Right atrium auricular region (tissue), 2 donors: ENCODE data around the gene ANKDD1B. TPM values are rescaled to one million over a fixed set of nuclear protein-coding genes. Genes with fewer than 3 reads are reported as not detected.

Experiments used
- DNase-seq: peaks from one replicate; pipeline ENCODE4 v3.0.0-alpha.2; 2019; ENCODE audit warnings: low spot score
- H3K27ac ChIP-seq, 2 donors: fragments of 200-600 bp; sonication (generic); 1 replicate in 1 of 2; 2 replicates in 1 of 2; pipeline ENCODE4 v1.5.1; 2016 to 2019
- H3K27me3 ChIP-seq, 2 donors: fragments of 200-600 bp; sonication (generic); one replicate each; pipeline versions ENCODE4 v1.5.1 to v1.6.0; 2017 to 2019
- H3K36me3 ChIP-seq: fragments of 200-600 bp; sonication (generic); one replicate; pipeline ENCODE4 v1.5.1; 2016
- H3K4me1 ChIP-seq, 2 donors: fragments of 200-600 bp; sonication (generic); one replicate each; pipeline versions ENCODE4 v1.5.1 to v1.6.0; 2017 to 2019
- H3K4me3 ChIP-seq, 2 donors: fragments of 200-600 bp; sonication (generic); 1 replicate in 1 of 2; 2 replicates in 1 of 2; pipeline ENCODE4 v1.5.1; 2017 to 2019; ENCODE audit warnings: mild to moderate bottlenecking in 1 of 2, moderate library complexity in 1 of 2
- H3K9me3 ChIP-seq, 2 donors: fragments of 200-600 bp; sonication (generic); one replicate each; pipeline ENCODE4 v1.5.1; 2019
- total RNA-seq, 2 donors: library from RNA; depleted of rRNA; stranded (reverse); fragments of >200 nt; gene quantifications; one replicate each; pipeline ENCODE4 v1.1.0, GENCODE V29; 2016
- TF ChIP-seq, protein P1 (sequence below), 2 donors: fragments of 200-600 bp; sonication (generic); IDR thresholded peaks; one replicate each; pipeline ENCODE4 v1.5.1; 2019; ENCODE audit warnings: antibody characterized with exemption in 2 of 2

Gene ANKDD1B
- total RNA-seq, 2 donors from 2014 or later, result not detected

DNA sequence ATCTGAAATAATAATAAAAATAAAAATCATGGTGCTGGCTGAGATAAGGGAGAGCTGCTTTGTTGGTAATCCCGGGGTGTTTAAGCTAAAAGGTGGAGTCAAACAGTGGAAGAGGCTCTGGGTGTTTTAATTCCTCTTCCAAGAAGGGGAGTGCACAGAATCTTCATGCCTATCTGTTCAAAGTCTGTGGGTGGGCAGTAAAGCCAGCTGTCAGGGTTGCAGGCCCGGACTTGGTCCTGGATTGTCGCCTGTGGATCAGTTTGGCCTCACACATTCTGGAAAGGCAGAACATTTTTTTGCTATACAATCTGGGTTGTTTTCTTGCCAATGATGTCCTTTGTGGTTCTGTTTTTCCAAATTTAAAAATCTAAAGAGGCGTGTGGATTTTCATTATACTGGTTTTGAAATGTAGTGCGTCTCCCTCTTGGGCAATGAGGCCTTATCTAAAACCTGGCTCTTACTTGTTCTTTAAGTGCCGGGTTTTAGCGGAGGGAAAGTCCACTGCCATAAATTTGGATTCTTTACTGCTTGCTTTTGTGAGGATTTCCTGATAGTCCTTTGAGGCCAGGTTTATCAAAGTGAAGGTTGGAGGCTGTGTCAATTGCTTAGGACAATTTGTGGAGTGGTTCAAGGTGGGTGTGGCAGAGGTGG is 5.8 kb downstream of the ANKDD1B start:
- no peak overlapping the region for H3K27ac ChIP-seq
- no peak for DNase-seq
- H3K9me3 ChIP-seq, result no peaks in the 10 kb centered on the region
- TF ChIP-seq, protein P1, sequence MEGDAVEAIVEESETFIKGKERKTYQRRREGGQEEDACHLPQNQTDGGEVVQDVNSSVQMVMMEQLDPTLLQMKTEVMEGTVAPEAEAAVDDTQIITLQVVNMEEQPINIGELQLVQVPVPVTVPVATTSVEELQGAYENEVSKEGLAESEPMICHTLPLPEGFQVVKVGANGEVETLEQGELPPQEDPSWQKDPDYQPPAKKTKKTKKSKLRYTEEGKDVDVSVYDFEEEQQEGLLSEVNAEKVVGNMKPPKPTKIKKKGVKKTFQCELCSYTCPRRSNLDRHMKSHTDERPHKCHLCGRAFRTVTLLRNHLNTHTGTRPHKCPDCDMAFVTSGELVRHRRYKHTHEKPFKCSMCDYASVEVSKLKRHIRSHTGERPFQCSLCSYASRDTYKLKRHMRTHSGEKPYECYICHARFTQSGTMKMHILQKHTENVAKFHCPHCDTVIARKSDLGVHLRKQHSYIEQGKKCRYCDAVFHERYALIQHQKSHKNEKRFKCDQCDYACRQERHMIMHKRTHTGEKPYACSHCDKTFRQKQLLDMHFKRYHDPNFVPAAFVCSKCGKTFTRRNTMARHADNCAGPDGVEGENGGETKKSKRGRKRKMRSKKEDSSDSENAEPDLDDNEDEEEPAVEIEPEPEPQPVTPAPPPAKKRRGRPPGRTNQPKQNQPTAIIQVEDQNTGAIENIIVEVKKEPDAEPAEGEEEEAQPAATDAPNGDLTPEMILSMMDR (IDR thresholded peaks at IDR 0.05), result no peak
- H3K4me3 ChIP-seq, result no peak overlapping the region
- H3K36me3 ChIP-seq, result no peaks in the 10 kb centered on the region
- no peaks in the 10 kb centered on the region for H3K27me3 ChIP-seq
- H3K4me1 ChIP-seq, result no peaks in the 10 kb centered on the region

DNA sequence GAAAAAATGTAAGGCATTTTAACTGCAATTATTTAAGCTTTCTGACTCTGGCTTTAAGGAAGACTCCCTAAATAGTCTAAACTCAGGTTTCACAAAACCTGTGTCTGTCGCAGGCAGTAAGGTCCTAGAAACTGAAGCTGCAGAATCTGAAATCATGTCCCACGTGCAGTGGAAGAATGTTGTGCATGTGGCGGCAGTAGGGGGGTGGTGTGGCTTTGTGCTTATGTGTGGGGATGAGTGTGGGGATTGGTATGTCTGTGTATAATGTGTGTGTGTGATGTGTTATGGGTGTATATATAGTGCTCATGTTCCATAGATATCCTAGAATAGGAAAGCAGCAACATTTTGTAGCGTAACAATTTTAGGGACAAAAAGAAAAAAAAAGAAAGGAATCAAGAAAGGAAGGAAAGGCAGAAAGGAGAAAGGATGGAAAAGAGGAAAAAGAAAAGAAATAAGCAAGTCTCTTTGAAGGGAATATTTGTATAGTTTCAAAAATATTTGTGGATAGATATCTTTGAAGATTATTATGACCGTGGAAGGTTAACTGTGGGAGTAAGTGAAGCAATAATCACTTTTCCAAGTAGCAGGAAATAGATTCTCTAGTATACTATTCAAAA is 6.6 kb downstream of the ANKDD1B start:
- Histone ChIP-seq H3K36me3 (no peaks in the 10 kb centered on the region), H3K4me1 (no peaks in the 10 kb centered on the region), H3K9me3 (no peaks in the 10 kb centered on the region), H3K27ac (no peak overlapping the region), H3K4me3 (no peak overlapping the region), H3K27me3 (no peaks in the 10 kb centered on the region)
- DNase-seq, result no peak
- TF ChIP-seq, protein P1 (IDR thresholded peaks at IDR 0.05), result no peak

DNA sequence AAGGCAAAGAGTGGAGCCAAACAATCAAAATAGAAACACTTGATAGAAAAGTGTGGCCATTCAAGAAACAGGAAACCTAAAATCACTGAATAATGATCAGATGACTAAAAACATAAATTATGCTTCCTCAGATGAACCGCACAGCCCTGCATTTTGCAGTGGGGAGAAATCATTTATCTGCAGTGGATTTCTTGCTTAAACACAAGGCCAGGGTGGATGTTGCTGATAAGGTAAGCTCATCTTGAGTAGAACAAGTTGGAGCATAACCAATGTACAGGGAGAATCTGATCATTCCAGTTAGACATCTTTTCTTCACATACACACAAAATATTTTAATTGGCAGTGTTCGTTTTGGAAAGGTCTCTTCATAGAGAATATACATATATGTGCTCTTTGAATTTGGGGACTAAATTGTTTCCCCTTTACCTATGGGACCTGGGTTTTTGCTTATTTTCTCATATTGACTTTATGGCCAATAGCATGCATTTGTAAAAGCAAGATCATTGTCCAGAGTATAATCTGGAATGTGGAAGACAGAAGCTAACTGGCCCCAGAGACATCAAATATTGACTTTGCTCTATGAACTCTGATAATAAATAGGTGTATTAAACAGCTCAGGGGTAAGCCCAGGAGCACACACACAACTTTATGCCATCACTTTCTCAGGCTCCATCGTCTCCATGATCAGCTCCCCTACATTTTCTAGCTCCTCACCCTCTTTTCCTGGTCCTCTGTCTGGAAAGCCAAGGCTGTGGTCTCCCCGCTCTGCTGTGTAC is 9.1 kb downstream of the ANKDD1B start:
- no peaks in the 10 kb centered on the region for H3K36me3 ChIP-seq
- no peak overlapping the region for H3K4me3 ChIP-seq
- no peak for DNase-seq
- H3K27me3 ChIP-seq, result no peaks in the 10 kb centered on the region
- H3K4me1 ChIP-seq, result no peaks in the 10 kb centered on the region
- H3K27ac ChIP-seq, result no peak overlapping the region
- TF ChIP-seq, protein P1 (IDR thresholded peaks at IDR 0.05), result no peak
- no peaks in the 10 kb centered on the region for H3K9me3 ChIP-seq

DNA sequence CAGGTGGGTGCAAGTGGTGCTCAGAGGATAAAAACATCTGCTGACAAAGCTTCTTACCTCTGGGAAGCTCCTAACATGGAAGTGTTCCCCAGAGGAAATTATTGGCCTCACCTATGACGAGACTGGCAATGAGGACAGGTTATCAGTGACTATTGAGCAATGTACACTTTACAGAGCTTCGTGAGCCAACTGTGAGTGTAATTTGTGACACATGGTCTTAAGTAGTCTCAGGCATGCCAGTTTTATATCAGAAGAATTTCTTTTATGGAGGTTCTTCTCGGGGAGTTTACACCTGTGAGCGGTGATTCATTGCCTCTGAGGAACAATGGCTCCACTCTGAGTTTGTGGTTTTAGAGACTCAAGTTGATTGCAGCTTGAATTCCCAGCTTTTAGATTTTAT is 11.3 kb downstream of the ANKDD1B start:
- Histone ChIP-seq H3K36me3 (no peaks in the 10 kb centered on the region), H3K27me3 (no peaks in the 10 kb centered on the region), H3K4me3 (no peak overlapping the region), H3K9me3 (no peaks in the 10 kb centered on the region), H3K27ac (no peak overlapping the region), H3K4me1 (no peaks in the 10 kb centered on the region)
- no peak for DNase-seq
- TF ChIP-seq, protein P1 (IDR thresholded peaks at IDR 0.05), result no peak

DNA sequence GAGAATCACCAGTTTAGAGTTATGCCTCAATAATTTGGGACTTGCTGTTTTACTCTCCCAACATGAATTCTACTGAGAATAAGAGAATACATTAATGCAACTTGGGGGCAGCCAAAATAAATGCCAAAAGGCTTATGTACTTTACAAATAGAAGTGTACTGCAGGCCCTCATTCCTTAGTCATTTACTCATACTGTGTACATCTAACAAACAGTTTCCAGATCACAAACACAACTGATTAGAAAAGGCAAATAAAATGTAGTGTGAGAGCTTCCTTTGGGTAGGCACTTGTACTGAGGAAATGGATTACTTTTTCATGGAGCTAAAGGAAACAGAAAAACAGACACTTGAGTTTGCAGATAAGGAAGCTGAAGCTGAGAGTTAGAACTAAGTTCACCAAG is 12.6 kb downstream of the ANKDD1B start:
- Histone ChIP-seq H3K9me3 (no peaks in the 10 kb centered on the region), H3K4me1 (no peaks in the 10 kb centered on the region), H3K36me3 (no peaks in the 10 kb centered on the region), H3K27me3 (no peaks in the 10 kb centered on the region), H3K27ac (no peak overlapping the region), H3K4me3 (no peak overlapping the region)
- TF ChIP-seq, protein P1 (IDR thresholded peaks at IDR 0.05), result no peak
- no peak for DNase-seq
